ENCODE measurements around the gene EPB41L1. TPM values are rescaled to one million over a fixed set of nuclear protein-coding genes. Genes with fewer than 3 reads are reported as not detected.

The EPB41L1 gene
- total and polyA plus RNA-seq, 10 donors = 1.5 to 18.6 (median 12.0) TPM

- WGBS, 5 donors = 88 to 95% (median 90%) methylated on average over 5 of the region's 5 CpGs
- H3K4me1 ChIP-seq = peaks cover 0 to 17% (median 7%) of the 10 kb centered on the region in 6 donors
These were observed 47.9 kb upstream of the EPB41L1 start for GRCh38 chr20:36106606-36107005.

GRCh38 chr20:36107881-36108280, 46.7 kb upstream of the EPB41L1 start:
- Histone ChIP-seq H3K4me1 (peaks cover 0 to 13% (median 6%) of the 10 kb centered on the region in 6 donors), H3K4me3 (no peak overlapping the region), H3K36me3 (no peaks in the 10 kb centered on the region), H3K9me3 (no peaks in the 10 kb centered on the region), H3K27ac (no peak overlapping the region), H3K27me3 (replicated peaks in 1 of 7) (no peaks in the 10 kb centered on the region)
- DNase-seq = no peak
- no peak for TF ChIP-seq POLR2A (IDR thresholded peaks at IDR 0.05)
- TF ChIP-seq CTCF (IDR thresholded peaks at IDR 0.05 in 8 of 11, conservative IDR thresholded peaks at IDR 0.05 in 3 of 11) = no peak
- no peak for TF ChIP-seq POLR2AphosphoS5 (IDR thresholded peaks at IDR 0.05)
- 79 to 93% (median 84%) methylated on average over 1 of the region's 1 CpG for WGBS, 5 donors
- intact Hi-C loops (cut with DNase I; ENCODE audit: low total_unique reads) = no loop called here

More at GRCh38 chr20:36106606-36107005, 47.9 kb upstream of the EPB41L1 start:
- H3K27me3 ChIP-seq (replicated peaks in 1 of 7) = no peaks in the 10 kb centered on the region
- H3K27ac ChIP-seq = no peak overlapping the region
- intact Hi-C loops (cut with DNase I; ENCODE audit: low total_unique reads) = no loop called here
- no peak for TF ChIP-seq CTCF (IDR thresholded peaks at IDR 0.05 in 8 of 11, conservative IDR thresholded peaks at IDR 0.05 in 3 of 11)
- TF ChIP-seq POLR2AphosphoS5 (IDR thresholded peaks at IDR 0.05) = no peak
- no peak for TF ChIP-seq POLR2A (IDR thresholded peaks at IDR 0.05)
- no peaks in the 10 kb centered on the region for H3K36me3 ChIP-seq
- no peaks in the 10 kb centered on the region for H3K9me3 ChIP-seq
- no peak overlapping the region for H3K4me3 ChIP-seq
- DNase-seq = no peak

GRCh38 chr20:36109251-36109947, 45.1 kb upstream of the EPB41L1 start:
- WGBS, 5 donors = 87 to 91% (median 89%) methylated on average over 6 of the region's 6 CpGs
- no peak for DNase-seq
- Histone ChIP-seq H3K27ac (no peak overlapping the region), H3K4me1 (peaks cover 0 to 8% (median 4%) of the 10 kb centered on the region in 6 donors), H3K9me3 (no peaks in the 10 kb centered on the region), H3K27me3 (replicated peaks in 1 of 7) (no peaks in the 10 kb centered on the region), H3K4me3 (no peak overlapping the region), H3K36me3 (no peaks in the 10 kb centered on the region)
- TF ChIP-seq POLR2AphosphoS5 (IDR thresholded peaks at IDR 0.05) = no peak
- no peak for TF ChIP-seq CTCF (IDR thresholded peaks at IDR 0.05 in 8 of 11, conservative IDR thresholded peaks at IDR 0.05 in 3 of 11)
- TF ChIP-seq POLR2A (IDR thresholded peaks at IDR 0.05) = no peak
- intact Hi-C loops (cut with DNase I; ENCODE audit: low total_unique reads) = no loop called here

GRCh38 chr20:36110994-36111393, 43.5 kb upstream of the EPB41L1 start:
- Histone ChIP-seq H3K27me3 (replicated peaks in 1 of 7) (no peaks in the 10 kb centered on the region), H3K4me1 (peaks cover 0 to 12% (median 7%) of the 10 kb centered on the region in 6 donors), H3K27ac (no peak overlapping the region), H3K36me3 (no peaks in the 10 kb centered on the region), H3K9me3 (no peaks in the 10 kb centered on the region), H3K4me3 (no peak overlapping the region)
- no peak for TF ChIP-seq POLR2AphosphoS5 (IDR thresholded peaks at IDR 0.05)
- TF ChIP-seq CTCF (IDR thresholded peaks at IDR 0.05 in 8 of 11, conservative IDR thresholded peaks at IDR 0.05 in 3 of 11) = no peak
- no peak for TF ChIP-seq POLR2A (IDR thresholded peaks at IDR 0.05)
- DNase-seq = no peak
- intact Hi-C loops (cut with DNase I; ENCODE audit: low total_unique reads) = no loop called here

Measured in spleen (tissue), 11 donors.